GM06990 (cell line): Measurements from ENCODE around the gene DTNA.
A peak's percentile ranks its signal among the peaks of the same experiment; 100 is the strongest.

Source experiments
- DNase-seq: peaks from one replicate; pipeline ENCODE4 v3.0.0-alpha.2; 2011; ENCODE audit not compliant: insufficient read length; ENCODE audit errors: extremely low read depth
- H3K27me3 ChIP-seq: replicated peaks from 2 replicates; pipeline ENCODE4 v1.6.0; 2011; ENCODE audit warnings: low read length; ENCODE audit not compliant: control insufficient read depth, insufficient read depth
- H3K36me3 ChIP-seq: 2 replicates; pipeline ENCODE4 v1.5.1; 2011; ENCODE audit warnings: low read length; ENCODE audit not compliant: control insufficient read depth, insufficient read depth
- H3K4me3 ChIP-seq: replicated peaks from 2 replicates; pipeline ENCODE4 v1.5.1; 2011; ENCODE audit warnings: low read depth, mild to moderate bottlenecking, control low read depth, low read length
- CTCF ChIP-seq: IDR thresholded peaks from 2 replicates; pipeline ENCODE4 v1.5.1; 2011; ENCODE audit warnings: low read length, control low read depth, mild to moderate bottlenecking, inconsistent platforms; ENCODE audit not compliant: insufficient read depth, poor library complexity, severe bottlenecking

DTNA gene

DNA sequence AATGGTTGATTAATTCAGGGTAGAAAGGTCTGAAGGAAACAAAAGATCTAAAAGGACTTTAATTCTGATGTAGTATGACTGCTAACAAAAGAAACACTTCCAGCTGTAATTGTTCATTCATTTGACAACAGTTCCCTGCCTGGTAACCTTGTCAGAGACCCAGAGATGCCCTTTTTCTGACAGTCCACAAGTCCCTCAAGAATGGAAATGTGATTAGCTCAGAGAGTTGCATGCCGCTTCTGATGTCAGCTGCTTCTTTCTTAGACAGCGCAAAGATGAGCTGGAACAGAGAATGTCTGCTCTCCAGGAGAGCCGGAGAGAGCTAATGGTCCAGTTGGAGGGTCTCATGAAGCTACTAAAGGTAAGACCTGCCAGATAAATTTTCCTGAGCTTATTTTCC lies 153.6 kb downstream of the DTNA start:
- H3K27me3 ChIP-seq = no peaks in the 10 kb centered on the region
- no peak for DNase-seq
- TF ChIP-seq CTCF = no peak
- H3K4me3 ChIP-seq = no peak overlapping the region
- no peaks in the 10 kb centered on the region for H3K36me3 ChIP-seq

GRCh38 chr18:34864836-34865497 lies 154.9 kb downstream of the DTNA start:
- Histone ChIP-seq H3K4me3 (no peak overlapping the region), H3K27me3 (no peaks in the 10 kb centered on the region), H3K36me3 (no peaks in the 10 kb centered on the region)
- TF ChIP-seq CTCF = no peak
- DNase-seq = no peak

DNA sequence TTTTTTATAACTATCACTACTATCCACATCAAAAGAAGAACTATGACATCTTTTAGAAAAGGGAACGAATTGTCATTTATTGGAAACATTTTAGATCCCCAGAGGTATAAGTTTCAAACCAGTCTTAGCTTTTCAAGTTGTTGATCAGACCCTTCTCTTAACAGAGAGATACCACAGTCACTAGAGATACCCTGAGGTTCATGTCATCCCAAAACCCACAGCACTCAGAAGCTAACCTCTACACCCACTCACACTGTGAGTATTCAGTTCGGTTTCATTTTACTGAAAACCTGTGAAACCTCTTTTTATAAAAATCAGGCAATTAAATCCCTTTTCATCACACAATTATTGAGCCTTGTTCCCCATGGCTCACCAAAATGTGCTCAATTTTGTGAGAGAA lies 156.2 kb downstream of the DTNA start:
- DNase-seq = no peak
- H3K27me3 ChIP-seq = no peaks in the 10 kb centered on the region
- no peak overlapping the region for H3K4me3 ChIP-seq
- no peak for TF ChIP-seq CTCF
- H3K36me3 ChIP-seq = no peaks in the 10 kb centered on the region

GRCh38 chr18:34866739-34867138 lies 156.6 kb downstream of the DTNA start:
- H3K27me3 ChIP-seq = no peaks in the 10 kb centered on the region
- no peak for DNase-seq
- H3K4me3 ChIP-seq = no peak overlapping the region
- H3K36me3 ChIP-seq = no peaks in the 10 kb centered on the region
- TF ChIP-seq CTCF = peak; percentile 49

DNA sequence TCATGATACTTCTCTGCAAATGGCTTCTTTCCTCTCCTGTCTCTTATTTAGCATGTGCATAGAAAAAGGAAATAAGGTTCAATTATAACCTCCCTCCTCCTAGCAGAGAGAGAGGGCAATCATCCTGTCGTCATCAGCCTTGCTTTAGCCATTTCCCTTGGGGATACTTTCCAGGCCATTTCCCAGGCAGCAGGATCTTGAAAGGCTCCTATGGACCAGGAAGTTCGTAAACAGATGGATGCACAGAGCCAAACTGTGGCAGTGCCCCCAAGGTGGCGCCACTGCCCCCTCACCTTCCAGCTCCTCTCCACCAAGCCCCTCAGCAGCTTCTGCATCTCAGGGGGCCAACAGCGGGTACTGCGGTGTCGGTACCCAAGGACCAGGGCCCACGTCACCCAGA lies 157.4 kb downstream of the DTNA start:
- Histone ChIP-seq H3K27me3 (no peaks in the 10 kb centered on the region), H3K36me3 (no peaks in the 10 kb centered on the region), H3K4me3 (no peak overlapping the region)
- peak; percentile 9 for DNase-seq
- TF ChIP-seq CTCF = peak; percentile 10
